ENCODE data around the gene TEF.

TEF gene

GRCh38 chr22:41360126-41360525, 21.6 kb upstream of the TEF start:
- TF ChIP-seq POU2F2 (IDR thresholded peaks at IDR 0.05; ENCODE audit: low read depth, low read length): no peak
- TF ChIP-seq SPI1 (IDR thresholded peaks at IDR 0.05; ENCODE audit: low read depth, low read length): no peak
- FAIRE-seq (no peak), DNase-seq (ENCODE audit: insufficient read length, low spot score) (no peak)

- FAIRE-seq: no peak
These were observed 19.9 kb upstream of the TEF start for GRCh38 chr22:41361716-41362310.

GRCh38 chr22:41362615-41363014, 19.1 kb upstream of the TEF start:
- TF ChIP-seq POLR2A (IDR thresholded peaks at IDR 0.05; ENCODE audit: low read depth, low read length) (no peak), PAX5 (IDR thresholded peaks at IDR 0.05; ENCODE audit: insufficient read depth, low read length, severe bottlenecking) (no peak), TAF1 (IDR thresholded peaks at IDR 0.05; ENCODE audit: low read depth, low read length) (no peak), SPI1 (IDR thresholded peaks at IDR 0.05; ENCODE audit: low read depth, low read length) (no peak), POLR2AphosphoS5 (IDR thresholded peaks at IDR 0.05; ENCODE audit: low read depth, low read length) (no peak), POU2F2 (IDR thresholded peaks at IDR 0.05; ENCODE audit: low read depth, low read length) (no peak)
- DNase-seq (ENCODE audit: insufficient read length, low spot score) (no peak), FAIRE-seq (no peak)

More at GRCh38 chr22:41361716-41362310, 19.9 kb upstream of the TEF start:
- no peak for DNase-seq (ENCODE audit: insufficient read length, low spot score)
- TF ChIP-seq PAX5 (IDR thresholded peaks at IDR 0.05; ENCODE audit: insufficient read depth, low read length, severe bottlenecking): no peak
- TF ChIP-seq SPI1 (IDR thresholded peaks at IDR 0.05; ENCODE audit: low read depth, low read length): no peak
- TF ChIP-seq TAF1 (IDR thresholded peaks at IDR 0.05; ENCODE audit: low read depth, low read length): no peak
- no peak for TF ChIP-seq POLR2AphosphoS5 (IDR thresholded peaks at IDR 0.05; ENCODE audit: low read depth, low read length)
- no peak for TF ChIP-seq POU2F2 (IDR thresholded peaks at IDR 0.05; ENCODE audit: low read depth, low read length)
- TF ChIP-seq POLR2A (IDR thresholded peaks at IDR 0.05; ENCODE audit: low read depth, low read length): no peak

GRCh38 chr22:41364233-41364632, 17.5 kb upstream of the TEF start:
- DNase-seq (ENCODE audit: insufficient read length, low spot score) (no peak), FAIRE-seq (no peak)
- no peak for TF ChIP-seq POLR2A (IDR thresholded peaks at IDR 0.05; ENCODE audit: low read depth, low read length)
- no peak for TF ChIP-seq TAF1 (IDR thresholded peaks at IDR 0.05; ENCODE audit: low read depth, low read length)
- TF ChIP-seq POU2F2 (IDR thresholded peaks at IDR 0.05; ENCODE audit: low read depth, low read length): no peak
- no peak for TF ChIP-seq PAX5 (IDR thresholded peaks at IDR 0.05; ENCODE audit: insufficient read depth, low read length, severe bottlenecking)
- no peak for TF ChIP-seq POLR2AphosphoS5 (IDR thresholded peaks at IDR 0.05; ENCODE audit: low read depth, low read length)
- TF ChIP-seq SPI1 (IDR thresholded peaks at IDR 0.05; ENCODE audit: low read depth, low read length): no peak

- TF ChIP-seq PAX5 (IDR thresholded peaks at IDR 0.05; ENCODE audit: insufficient read depth, low read length, severe bottlenecking) (no peak), POLR2AphosphoS5 (IDR thresholded peaks at IDR 0.05; ENCODE audit: low read depth, low read length) (no peak), TAF1 (IDR thresholded peaks at IDR 0.05; ENCODE audit: low read depth, low read length) (no peak), POU2F2 (IDR thresholded peaks at IDR 0.05; ENCODE audit: low read depth, low read length) (no peak), POLR2A (IDR thresholded peaks at IDR 0.05; ENCODE audit: low read depth, low read length) (no peak), SPI1 (IDR thresholded peaks at IDR 0.05; ENCODE audit: low read depth, low read length) (no peak)
- DNase-seq (ENCODE audit: insufficient read length, low spot score): no peak
- no peak for FAIRE-seq
These were observed 16.8 kb upstream of the TEF start for GRCh38 chr22:41364955-41365354.

GRCh38 chr22:41365425-41365824, 16.3 kb upstream of the TEF start:
- FAIRE-seq: no peak
- TF ChIP-seq TAF1 (IDR thresholded peaks at IDR 0.05; ENCODE audit: low read depth, low read length) (no peak), PAX5 (IDR thresholded peaks at IDR 0.05; ENCODE audit: insufficient read depth, low read length, severe bottlenecking) (no peak), POLR2AphosphoS5 (IDR thresholded peaks at IDR 0.05; ENCODE audit: low read depth, low read length) (no peak), SPI1 (IDR thresholded peaks at IDR 0.05; ENCODE audit: low read depth, low read length) (no peak), POLR2A (IDR thresholded peaks at IDR 0.05; ENCODE audit: low read depth, low read length) (no peak), POU2F2 (IDR thresholded peaks at IDR 0.05; ENCODE audit: low read depth, low read length) (no peak)
- no peak for DNase-seq (ENCODE audit: insufficient read length, low spot score)

- TF ChIP-seq PAX5 (IDR thresholded peaks at IDR 0.05; ENCODE audit: insufficient read depth, low read length, severe bottlenecking) (no peak), SPI1 (IDR thresholded peaks at IDR 0.05; ENCODE audit: low read depth, low read length) (no peak)
- no peak for FAIRE-seq
- no peak for DNase-seq (ENCODE audit: insufficient read length, low spot score)
These were observed 15.3 kb upstream of the TEF start for GRCh38 chr22:41366323-41367029.

GRCh38 chr22:41367039-41367679, 14.6 kb upstream of the TEF start:
- TF ChIP-seq POLR2AphosphoS5 (IDR thresholded peaks at IDR 0.05; ENCODE audit: low read depth, low read length) (no peak), SPI1 (IDR thresholded peaks at IDR 0.05; ENCODE audit: low read depth, low read length) (no peak), POU2F2 (IDR thresholded peaks at IDR 0.05; ENCODE audit: low read depth, low read length) (no peak), PAX5 (IDR thresholded peaks at IDR 0.05; ENCODE audit: insufficient read depth, low read length, severe bottlenecking) (no peak), TAF1 (IDR thresholded peaks at IDR 0.05; ENCODE audit: low read depth, low read length) (no peak), POLR2A (IDR thresholded peaks at IDR 0.05; ENCODE audit: low read depth, low read length) (no peak)
- FAIRE-seq (peak; percentile 16), DNase-seq (ENCODE audit: insufficient read length, low spot score) (no peak)

GRCh38 chr22:41367680-41368542, 13.8 kb upstream of the TEF start:
- DNase-seq (ENCODE audit: insufficient read length, low spot score) (no peak), FAIRE-seq (no peak)
- TF ChIP-seq POU2F2 (IDR thresholded peaks at IDR 0.05; ENCODE audit: low read depth, low read length) (no peak), SPI1 (IDR thresholded peaks at IDR 0.05; ENCODE audit: low read depth, low read length) (no peak), PAX5 (IDR thresholded peaks at IDR 0.05; ENCODE audit: insufficient read depth, low read length, severe bottlenecking) (no peak), POLR2A (IDR thresholded peaks at IDR 0.05; ENCODE audit: low read depth, low read length) (no peak), POLR2AphosphoS5 (IDR thresholded peaks at IDR 0.05; ENCODE audit: low read depth, low read length) (no peak), TAF1 (IDR thresholded peaks at IDR 0.05; ENCODE audit: low read depth, low read length) (no peak)

All from GM12891 (cell line).